DOHH2 (cell line): ENCODE results near the gene TGFBR3.

Source experiments
- EZH2phosphoT487 ChIP-seq: fragments of 200-600 bp; sonication (generic); IDR thresholded peaks from 2 replicates; pipeline ENCODE4 v1.6.1; 2017; ENCODE audit warnings: borderline replicate concordance, mild to moderate bottlenecking, antibody characterized with exemption, low read length, moderate library complexity, mixed read lengths
- TF ChIP-seq, protein P1 (sequence below): fragments of 200-600 bp; sonication (generic); IDR thresholded peaks from one replicate; pipeline ENCODE4 v1.5.1; 2014; ENCODE audit warnings: antibody characterized with exemption, mild to moderate bottlenecking, low read depth, low read length; ENCODE audit not compliant: poor library complexity, severe bottlenecking

GRCh38 chr1:91769742-91770141 lies 116.2 kb downstream of the TGFBR3 start:
- TF ChIP-seq, protein P1, sequence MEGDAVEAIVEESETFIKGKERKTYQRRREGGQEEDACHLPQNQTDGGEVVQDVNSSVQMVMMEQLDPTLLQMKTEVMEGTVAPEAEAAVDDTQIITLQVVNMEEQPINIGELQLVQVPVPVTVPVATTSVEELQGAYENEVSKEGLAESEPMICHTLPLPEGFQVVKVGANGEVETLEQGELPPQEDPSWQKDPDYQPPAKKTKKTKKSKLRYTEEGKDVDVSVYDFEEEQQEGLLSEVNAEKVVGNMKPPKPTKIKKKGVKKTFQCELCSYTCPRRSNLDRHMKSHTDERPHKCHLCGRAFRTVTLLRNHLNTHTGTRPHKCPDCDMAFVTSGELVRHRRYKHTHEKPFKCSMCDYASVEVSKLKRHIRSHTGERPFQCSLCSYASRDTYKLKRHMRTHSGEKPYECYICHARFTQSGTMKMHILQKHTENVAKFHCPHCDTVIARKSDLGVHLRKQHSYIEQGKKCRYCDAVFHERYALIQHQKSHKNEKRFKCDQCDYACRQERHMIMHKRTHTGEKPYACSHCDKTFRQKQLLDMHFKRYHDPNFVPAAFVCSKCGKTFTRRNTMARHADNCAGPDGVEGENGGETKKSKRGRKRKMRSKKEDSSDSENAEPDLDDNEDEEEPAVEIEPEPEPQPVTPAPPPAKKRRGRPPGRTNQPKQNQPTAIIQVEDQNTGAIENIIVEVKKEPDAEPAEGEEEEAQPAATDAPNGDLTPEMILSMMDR: no peak
- no peak for TF ChIP-seq EZH2phosphoT487
